NCI-H82 treated with DMSO at 0.1 percent for 48 hours (cell line): ENCODE results near the gene HDAC4.

Experiments
- DNase-seq: peaks from one replicate; lab custom pipeline; 2025; ENCODE audit not compliant: unreplicated experiment; lab: John Stamatoyannopoulos, UW

HDAC4 gene

DNA sequence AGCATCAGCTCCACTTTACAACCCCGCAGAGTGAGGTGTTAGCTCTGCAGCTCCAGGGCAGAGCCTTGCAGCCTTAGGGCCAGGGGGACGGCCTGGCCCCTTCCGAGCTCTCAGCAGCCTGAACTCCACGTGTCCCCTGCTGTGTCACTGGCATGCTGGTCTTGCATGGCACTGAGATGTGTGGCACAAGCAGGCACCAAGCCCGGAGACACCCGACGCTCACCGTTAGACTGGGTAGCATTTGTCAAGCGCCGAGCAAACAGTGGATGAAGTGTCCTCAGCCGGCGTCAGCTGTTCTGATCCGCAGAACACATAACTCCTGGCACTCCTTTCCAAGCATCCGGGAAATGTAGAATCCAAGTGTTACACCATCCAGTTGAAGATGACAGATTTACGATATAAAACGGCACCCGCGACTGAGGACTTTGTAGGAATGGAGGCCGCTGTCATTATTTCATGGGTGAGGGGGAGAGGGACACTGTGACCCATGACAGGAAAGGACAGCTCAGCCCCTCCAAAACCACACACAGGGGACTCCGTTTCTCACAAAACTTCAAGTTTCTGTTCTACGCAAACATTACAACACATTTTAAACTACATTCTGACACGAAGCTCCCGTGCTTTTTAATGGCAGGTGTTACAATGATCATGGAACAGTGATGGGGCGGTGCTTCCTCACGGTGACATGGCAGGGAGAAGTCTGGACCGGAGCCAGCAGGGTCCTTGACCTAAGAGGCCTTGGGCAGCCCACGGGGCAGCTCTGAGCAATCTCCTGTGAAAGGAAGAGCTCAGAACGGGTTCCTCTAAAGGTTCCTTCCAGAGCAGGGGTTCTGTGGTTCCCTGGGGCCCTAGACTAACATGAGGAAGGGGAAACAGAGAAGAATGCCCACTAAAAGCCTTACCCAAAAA lies 89.4 kb downstream of the HDAC4 start:
- DNase-seq, result no peak

DNA sequence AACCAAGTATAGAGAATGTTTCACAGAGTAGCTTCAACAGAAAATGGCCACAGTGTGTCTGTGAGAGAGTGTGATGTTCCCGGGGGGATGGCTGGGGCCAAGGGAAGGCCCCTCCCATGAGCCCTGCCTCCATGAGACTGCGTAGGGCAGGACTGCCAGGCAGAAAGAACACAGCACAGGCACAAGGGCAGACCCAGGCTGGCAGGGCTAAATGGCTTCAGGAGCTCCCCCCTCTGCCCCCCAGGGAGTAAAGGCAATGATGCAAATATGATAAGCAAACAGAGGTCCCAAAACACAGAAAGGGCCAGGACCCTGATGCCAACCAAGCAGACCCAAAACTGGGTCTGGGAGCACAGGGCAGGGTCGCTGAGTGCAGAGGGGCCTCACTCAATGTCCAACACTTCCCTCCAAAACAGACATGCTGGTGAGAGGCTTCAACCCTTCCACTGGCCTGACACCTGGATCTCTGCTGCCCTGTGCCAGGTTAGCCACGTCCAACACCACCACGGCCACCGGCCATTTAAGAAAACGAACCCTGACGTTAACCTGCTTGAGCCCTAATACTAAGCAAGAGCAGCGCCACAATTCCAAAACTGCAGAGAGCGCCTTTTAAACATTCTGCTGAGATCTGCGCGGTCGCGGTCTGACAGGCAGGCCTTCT lies 90.3 kb downstream of the HDAC4 start:
- no peak for DNase-seq

DNA sequence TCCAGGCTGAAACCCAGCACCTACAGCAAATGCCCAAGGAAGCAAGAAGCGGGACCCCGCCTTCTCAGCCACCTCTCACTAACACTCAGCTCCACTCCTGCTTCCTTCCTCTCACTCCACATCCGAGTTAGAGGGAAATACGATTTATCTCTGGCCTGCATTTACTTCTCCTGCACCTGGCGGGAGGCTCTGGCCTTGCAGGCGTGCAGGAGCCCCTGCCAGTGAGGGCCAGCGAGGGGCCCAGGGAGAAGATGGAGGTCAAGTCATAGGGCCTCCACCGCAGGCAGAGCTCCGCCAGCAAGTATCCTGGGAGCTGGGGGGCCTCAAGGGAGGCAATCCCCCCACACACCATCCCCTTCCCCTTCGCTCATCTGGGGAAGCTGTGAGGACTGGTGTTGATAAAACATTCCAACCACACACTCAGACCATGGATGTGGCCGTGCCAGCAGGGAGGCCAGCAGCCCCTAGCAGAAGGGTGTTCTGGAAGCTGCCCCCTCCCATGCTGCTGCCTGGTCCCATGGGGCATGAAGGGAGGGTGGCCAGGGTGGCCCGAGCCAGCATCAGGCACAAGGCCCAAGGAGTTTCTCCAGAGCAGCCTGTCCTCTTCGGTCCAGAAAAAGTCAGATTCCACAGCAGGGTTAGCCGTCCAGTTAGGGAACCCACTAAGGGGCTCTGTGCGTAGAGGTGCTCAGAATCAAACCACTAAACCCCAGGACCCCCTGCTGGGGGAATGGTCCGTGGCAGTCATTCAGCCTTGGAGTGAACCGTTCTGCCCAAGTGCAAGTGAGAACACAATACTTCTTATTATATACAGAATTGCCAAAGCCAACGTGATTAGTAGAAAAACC lies 91.2 kb downstream of the HDAC4 start:
- DNase-seq, result no peak

DNA sequence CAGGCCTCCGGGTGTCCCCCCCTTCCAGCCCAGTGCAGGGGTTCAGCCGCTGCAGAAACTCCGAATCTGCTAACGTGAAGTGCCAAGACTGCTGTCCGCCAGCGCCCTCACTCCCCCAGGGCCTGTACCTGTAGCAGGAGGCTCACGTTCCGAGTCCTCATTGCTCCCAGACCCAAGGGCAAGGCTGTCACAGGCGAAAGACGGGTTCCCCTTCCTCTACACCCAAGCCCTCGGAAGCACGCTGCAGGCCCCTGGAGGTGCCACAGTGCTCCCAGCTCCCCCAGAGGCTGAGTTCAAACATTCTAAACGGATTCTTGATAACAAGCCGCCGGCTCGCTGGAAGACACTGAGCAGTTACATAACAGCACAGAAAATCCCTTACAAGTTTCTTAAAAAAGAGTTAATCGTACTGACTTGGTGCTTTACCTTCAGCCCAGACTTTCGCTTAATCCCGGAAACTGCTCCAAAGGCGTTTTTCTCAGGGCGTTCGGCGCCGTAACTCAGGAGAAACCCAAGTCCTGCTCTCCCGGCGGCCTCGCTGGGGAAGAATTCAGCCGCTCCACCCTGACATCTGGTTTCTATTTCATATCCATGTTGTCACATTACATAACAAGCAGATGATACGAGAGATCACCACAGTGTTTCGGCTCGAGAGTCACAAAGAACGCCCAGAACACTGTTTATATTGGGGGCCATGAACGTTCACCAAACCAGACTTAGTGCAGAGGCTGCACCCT lies 92.0 kb downstream of the HDAC4 start:
- DNase-seq, result no peak

DNA sequence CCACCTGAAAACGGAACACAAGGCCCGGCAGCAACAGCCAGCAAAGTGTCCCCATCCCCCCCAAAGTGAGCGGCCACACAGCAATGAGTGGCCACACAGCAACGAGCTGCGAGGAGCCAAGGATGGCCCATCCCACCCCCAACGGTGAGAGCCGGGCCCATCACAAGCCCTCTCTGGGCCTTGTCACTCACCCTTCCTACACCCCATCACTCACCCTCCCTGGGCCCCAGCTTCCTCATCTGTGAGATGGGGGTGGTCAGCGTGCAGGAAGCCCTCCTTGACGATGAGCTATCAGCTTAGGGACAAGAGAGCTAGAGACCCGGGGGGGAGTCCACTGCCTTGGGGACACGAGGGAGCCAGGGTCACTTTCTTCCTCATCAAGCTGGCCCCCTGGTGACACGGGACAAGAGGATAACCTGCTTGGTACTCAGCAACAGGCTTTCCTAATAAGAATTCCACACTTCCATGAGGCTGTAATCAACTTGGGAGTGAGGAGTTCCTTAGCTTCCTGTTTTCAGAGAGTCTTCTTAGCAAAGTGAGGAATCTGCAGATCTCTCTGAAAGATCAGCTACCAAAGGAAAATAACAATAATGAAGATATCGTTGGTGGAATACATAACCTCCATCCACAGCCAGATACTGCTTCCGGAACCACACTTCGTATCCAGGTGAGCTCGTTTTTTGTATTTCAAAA lies 92.8 kb downstream of the HDAC4 start:
- no peak for DNase-seq

DNA sequence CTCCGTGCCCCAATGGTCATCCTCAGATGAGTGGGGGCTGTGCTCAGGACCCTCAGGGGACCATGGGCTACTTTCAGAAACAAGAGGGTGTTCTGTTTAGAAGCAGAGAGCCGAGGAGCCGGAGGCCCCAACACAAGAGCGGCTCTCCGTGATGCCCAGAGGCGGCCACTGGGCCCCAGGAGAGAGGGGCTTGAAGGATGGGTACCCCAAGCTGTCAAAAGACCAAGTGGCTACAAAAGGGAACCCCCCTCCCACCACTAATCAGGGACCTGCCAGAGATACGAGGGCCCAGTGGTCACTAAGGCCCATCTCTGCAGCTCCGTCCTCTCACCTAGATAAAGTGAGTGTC lies 93.6 kb downstream of the HDAC4 start:
- no peak for DNase-seq

DNA sequence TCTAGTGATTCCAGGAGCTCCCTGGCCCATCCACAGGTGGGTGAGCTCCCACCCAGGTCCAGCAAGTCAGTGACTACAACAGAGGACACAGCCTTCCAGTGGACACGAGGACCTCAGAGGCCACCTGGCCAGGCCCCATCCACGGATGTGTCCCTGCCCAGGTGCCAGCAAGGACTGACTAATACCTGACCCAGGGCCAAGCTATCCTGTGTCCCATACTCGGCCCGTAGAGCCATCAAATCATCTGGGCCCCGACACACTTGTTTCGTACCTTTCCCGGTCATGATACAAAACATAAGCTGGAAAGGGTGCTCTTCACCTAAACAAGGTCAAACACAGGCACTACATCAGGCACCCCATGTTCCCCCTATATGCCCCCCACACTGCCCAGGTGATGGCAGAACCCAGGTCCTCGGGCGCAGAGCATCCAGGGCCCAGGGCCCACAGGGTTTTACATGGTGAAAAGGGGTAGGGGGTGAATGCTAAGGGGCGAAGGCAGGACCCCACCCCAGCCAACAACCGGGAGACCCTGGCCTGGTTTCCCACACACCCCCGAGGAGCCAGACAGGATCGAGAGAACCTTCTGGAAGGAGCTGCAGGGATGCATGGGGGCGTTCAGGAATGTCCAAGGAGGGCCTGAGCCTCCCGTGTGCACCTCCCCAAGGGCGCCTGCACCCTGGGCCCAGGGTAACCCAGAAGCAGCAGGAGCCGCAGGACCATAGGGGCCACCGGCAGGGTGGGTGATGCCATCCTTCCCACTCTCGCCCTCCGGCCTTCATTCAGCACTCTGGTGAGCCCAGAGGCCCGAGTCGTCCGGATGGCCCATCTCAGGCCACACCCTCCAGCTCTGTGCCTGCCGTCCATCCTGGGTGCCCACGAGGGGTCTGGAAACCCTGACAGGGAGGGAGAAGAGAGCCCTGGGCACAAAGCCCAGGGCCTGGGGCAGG lies 94.3 kb downstream of the HDAC4 start:
- no peak for DNase-seq

DNA sequence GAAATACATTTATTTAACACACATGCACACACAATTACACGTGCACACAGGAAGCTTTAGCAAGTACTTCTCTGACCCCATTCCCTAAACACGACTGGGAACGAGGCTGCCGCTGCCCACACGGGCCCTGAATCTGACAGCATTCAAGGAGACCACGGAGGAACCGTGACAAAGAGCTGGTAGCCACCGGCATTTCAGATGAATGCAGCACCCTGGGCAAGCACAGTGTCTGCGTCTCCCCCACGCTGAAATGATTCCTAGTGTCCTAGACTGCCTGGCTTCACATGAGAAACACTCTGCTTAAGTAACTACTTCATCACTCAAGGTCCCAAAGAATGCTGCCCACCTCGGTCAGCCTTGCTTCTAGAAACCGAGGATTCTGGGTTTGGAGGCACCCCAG lies 95.0 kb downstream of the HDAC4 start:
- DNase-seq, result no peak

DNA sequence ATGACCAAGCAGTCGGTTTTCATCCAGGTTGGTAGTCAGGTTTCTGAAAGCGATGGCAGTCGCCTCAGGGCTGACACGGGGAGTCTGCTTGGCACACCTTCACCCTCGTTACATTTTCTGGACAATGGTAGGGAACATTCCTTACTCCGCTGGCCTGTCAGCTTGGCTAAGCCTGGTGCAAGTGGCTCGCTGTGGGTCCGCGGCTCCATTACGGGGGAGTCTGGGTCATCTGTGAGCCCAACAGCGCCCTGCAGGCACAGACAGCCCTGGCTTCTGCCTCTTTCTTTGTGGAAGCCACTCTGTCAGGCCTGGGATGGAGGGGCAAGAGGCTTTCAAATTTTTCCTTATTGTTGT lies 95.6 kb downstream of the HDAC4 start:
- no peak for DNase-seq

DNA sequence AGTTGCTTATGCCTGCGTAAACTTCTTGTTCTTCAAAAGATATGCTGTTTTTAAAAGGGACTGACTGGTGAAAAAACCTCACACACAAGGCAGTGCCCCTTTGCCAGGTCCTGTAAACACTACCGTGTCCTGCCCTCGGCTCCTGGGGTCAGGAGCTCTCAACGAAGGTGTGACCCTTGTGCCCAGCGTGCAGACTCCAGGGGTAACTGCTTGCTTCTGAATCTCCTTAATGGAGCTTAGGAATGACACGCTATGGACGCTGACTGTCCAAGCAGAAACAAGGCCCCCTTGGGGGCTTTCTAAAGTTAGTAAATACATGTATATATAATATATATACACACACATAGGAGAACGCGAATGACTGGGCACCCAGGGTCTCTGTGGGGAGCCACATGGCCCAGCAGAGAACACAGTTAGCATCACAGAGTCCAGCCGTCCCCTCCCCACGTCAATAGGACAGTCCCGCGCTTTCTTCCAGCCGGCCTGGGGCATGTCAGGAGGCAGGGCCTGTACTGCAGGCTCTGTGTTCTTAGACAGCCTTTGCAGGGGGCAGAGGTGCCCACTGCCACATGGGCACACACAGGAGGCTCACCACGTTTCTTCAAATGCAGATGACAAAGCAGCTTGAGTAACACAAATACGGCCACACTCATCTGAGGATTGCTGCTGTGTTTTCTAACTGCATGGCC lies 96.1 kb downstream of the HDAC4 start:
- no peak for DNase-seq

DNA sequence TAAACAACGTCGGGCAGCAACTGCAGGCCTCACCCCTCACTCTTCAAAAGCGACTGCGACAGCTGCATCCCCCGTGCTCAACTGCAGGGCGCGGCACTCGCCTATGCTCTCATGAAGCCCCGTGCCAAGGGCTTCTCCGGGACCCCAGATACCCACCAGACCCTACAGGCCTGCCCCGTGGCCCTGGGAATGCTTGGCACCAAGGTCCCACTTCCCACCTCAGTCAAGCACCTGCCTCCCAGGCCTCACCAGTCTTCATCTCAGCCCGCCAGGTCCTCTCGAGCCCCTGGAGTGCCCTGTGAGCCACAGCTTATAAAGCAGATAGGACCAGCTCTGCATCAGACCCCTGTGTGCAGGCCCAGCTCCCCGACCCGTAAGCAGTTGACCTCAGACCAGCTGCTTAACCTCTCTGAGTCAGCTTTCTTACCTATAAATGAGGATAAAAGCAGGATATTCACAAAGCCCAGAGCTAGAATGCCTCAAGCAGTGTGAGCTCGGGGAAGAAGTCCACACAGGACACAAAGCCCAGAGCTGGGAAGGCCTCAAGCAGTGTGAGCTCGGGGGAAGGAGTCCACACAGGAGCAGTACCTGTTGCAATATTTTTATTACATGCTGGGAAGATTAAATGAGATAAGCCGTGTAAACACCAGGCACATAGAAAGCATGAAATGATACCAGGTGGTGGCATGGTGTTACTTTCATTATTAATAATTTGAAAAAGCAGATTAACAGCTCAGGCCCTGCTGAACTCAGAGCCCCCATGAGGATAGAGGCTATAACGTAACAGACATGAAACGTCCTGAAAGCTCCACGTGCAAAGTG lies 96.9 kb downstream of the HDAC4 start:
- DNase-seq, result no peak

DNA sequence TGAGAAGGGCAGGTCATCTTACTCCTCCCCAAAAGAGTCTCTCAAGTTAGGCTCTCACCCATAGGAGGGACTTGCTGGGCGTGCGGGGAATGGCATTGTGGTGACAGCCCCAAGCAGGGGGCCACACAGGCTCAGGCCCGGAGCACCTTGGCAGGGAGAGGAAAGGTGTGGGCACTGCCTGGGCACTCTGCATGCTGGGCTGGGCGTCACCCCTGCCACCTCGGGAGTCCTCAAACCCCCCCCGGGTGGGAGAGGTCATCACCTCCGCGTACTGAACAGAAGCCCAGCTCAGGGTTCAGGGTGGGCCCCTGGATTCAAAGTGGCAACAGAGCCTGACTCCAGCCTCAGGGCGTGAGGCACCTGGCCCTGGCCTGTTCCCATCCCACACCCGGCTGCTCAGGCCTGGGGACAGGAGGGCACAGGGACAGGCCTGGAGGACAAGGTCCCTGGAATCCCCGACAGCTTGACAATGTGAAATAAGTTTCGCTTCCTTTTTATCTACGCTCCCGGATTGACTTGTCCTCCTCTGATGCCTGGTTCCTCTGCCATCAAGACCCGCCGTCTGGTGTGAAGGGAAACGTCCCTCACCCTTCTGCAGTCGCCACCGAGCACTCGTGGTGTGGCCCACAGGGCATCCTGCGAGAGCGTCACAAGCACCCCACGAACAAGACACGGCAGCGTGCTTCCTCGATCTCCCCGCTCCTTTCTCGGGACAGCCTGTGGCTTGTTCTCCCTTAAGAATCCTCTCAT lies 97.8 kb downstream of the HDAC4 start:
- DNase-seq, result no peak

DNA sequence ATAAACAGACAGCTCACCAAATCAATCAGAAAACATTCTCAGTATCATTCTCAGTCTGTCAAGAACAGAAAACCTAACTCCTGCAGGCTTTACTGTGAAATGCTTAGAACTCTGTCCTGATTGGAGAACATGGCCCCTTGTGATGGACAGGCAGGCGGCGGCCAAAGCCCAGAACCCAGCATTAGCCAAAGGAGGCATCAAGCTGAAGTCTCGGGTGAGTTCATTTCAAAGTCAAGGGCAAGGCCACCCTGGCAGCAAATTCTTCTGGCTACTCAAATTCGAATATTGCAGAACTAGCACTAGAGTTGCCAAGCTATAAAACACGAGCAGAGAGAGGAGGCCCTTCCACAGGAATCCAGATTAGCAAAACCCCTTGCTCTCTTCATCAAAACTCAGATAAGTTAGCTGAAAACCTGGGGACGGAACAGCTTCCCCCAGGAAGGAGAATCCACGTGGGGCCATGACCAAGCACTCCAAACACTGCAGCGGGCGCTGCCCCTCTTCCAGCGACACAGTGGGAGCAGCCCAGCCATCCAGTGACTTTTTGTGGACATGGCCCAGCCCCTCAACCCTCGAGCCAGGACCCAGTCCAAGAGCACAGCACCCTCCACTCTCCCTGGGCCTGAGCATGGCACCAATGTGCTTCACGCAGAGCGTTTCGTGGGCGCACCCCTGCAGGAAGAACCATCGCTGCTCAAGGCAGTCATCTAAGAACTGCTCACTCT lies 98.6 kb downstream of the HDAC4 start:
- no peak for DNase-seq

DNA sequence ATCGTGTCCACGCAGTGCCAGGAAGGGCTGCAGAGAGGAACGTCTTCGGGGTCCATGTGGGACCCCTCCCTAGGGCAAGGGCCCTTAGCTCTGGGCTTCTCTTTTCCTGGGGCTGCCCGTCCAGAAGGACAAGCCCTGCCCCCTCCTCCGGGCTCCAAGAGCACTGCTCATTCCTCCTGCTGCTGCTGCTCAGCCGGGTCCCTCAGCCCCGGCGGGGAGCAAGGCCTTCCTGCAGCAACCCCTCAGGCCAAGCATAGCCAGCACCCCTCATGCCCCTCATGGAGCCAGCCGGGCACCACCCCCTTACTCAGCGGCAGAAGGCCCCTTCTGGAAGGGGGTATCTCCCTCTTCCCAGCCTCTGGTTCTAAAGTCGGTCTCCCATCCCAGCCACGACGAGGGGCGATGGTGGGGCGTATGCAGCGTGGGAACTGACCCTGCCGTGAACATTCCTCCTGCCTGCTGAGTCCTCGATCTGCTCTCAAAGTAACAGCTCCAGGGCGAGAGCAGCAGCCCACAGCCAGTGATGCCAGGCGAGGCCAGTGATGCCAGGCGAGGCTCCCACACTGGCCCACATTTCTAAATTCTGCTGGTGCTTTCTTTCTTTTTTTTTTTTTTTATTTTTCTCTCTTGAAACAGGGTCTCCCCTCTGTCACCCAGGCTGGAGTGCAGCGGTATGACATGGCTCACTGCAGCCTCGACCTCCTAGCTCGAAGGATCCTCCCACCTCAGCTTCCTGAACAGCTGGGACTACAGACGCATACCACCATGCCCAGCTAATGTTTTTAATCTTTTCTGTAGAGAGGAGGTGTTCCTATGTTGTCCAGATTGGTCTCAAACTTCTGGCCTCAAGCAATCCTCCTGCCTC lies 99.7 kb downstream of the HDAC4 start:
- no peak for DNase-seq

DNA sequence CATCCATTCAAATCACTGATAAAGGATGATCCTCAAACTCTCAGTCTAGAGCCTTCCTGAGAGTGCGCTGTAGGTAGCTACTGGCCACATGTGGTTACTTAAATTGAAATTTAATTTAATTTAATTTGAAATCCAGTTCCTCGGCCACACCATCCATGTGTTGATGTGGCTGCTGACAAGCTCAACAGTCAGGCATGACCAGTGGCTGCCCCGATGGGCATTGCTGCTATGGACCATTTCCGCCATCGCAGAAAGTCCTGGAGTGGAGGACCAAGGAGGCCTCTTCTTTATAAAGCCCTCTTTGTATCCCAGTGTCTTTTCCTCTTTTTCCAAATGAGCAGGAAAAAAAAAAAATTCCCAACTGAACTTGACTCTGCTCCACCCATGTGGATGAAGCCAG lies 100.6 kb downstream of the HDAC4 start:
- no peak for DNase-seq
